Endothelial cell of umbilical vein (primary cell): ENCODE data around the gene SLCO3A1. TPM values are rescaled to one million over a fixed set of nuclear protein-coding genes. Genes with fewer than 3 reads are reported as not detected.

Experiments used
- BruUV-seq: library from RNA; stranded (reverse); fragments of 400-500 nt; replicated peaks from 2 replicates; lab custom pipeline; 2021; lab: Mats Ljungman, UMichigan
- CTCF ChIA-PET: fragments of 300-600, 350-600 bp; sonication (Branson Sonifier 250); formaldehyde crosslinking; loops from one replicate; lab custom pipeline; 2021; ENCODE audit warnings: antibody characterized with exemption, inconsistent platforms; lab: Charles Lee
- POLR2A ChIA-PET: fragments of 300-600, 350-600 bp; sonication (Branson Sonifier 250); formaldehyde crosslinking; loops from one replicate; lab custom pipeline; 2021; ENCODE audit warnings: antibody characterized with exemption, inconsistent platforms; lab: Charles Lee
- DNase-seq: peaks from one replicate; pipeline ENCODE4 v3.0.0-alpha.2; 2011; ENCODE audit warnings: low read depth, low spot score
- FAIRE-seq: peaks from 2 replicates; lab custom pipeline; 2011; peaks lifted over from hg19 to GRCh38; lab: Jason Lieb, UNC
- H2AFZ ChIP-seq: 2 replicates; pipeline ENCODE4 v1.6.0; 2012; ENCODE audit warnings: low read depth, low read length, control low read depth, inconsistent platforms
- H3K27ac ChIP-seq: 2 replicates; pipeline ENCODE4 v1.5.1; 2011; ENCODE audit warnings: low read depth, mild to moderate bottlenecking, control low read depth, low read length, moderate library complexity; ENCODE audit not compliant: insufficient read depth
- H3K27me3 ChIP-seq, 2 experiments: 2 replicates each; pipeline versions ENCODE4 v1.6.0 to v1.6.1; 2011; ENCODE audit warnings: low read length in 2 of 2, mixed read lengths in 1 of 2; ENCODE audit not compliant: control insufficient read depth in 2 of 2, insufficient read depth in 2 of 2
- H3K36me3 ChIP-seq, 2 experiments: 2 replicates in 1 of 2; 3 replicates in 1 of 2; pipeline ENCODE4 v1.5.1; 2011; ENCODE audit warnings: low read length in 2 of 2, mild to moderate bottlenecking in 1 of 2, moderate library complexity in 1 of 2; ENCODE audit not compliant: control insufficient read depth in 2 of 2, insufficient read depth in 2 of 2; ENCODE audit errors: extremely low read depth in 1 of 2
- H3K4me1 ChIP-seq: 3 replicates; pipeline ENCODE4 v1.5.1; 2011; ENCODE audit warnings: mild to moderate bottlenecking, low read length; ENCODE audit not compliant: control insufficient read depth, insufficient read depth; ENCODE audit errors: extremely low read depth
- H3K4me2 ChIP-seq: 2 replicates; pipeline ENCODE4 v1.6.1; 2011; ENCODE audit warnings: low read length, control low read depth, mixed read lengths; ENCODE audit not compliant: insufficient read depth
- H3K4me3 ChIP-seq, 3 experiments: fragments of 200-600 bp in 1 of 3; sonication (generic), shearing (Covaris generic) in 1 of 3; replicated peaks in 1 of 3; 2 replicates each; pipeline ENCODE4 v1.5.1; 2011 to 2016; ENCODE audit warnings: control low read depth in 3 of 3, low read length in 3 of 3, mild to moderate bottlenecking in 2 of 3, inconsistent platforms in 1 of 3, low read depth in 1 of 3, moderate library complexity in 1 of 3; ENCODE audit not compliant: insufficient read depth in 1 of 3
- H3K79me2 ChIP-seq: 2 replicates; pipeline ENCODE4 v1.6.0; 2012; ENCODE audit warnings: low read length, inconsistent platforms; ENCODE audit not compliant: control insufficient read depth, insufficient read depth
- H3K9ac ChIP-seq: replicated peaks from 2 replicates; pipeline ENCODE3; 2011; ENCODE audit warnings: low read length, control low read depth; ENCODE audit not compliant: insufficient read depth; ENCODE audit errors: extremely low read depth
- H3K9me1 ChIP-seq: replicated peaks from 3 replicates; pipeline ENCODE4 v1.6.0; 2011; ENCODE audit warnings: mild to moderate bottlenecking, low read length; ENCODE audit not compliant: control insufficient read depth, insufficient read depth; ENCODE audit errors: extremely low read depth
- H3K9me3 ChIP-seq: replicated peaks from 2 replicates; pipeline ENCODE4 v1.5.1; 2012; ENCODE audit warnings: low read length, inconsistent platforms; ENCODE audit not compliant: control insufficient read depth, insufficient read depth
- H4K20me1 ChIP-seq: replicated peaks from 2 replicates; pipeline ENCODE3; 2011; ENCODE audit warnings: mild to moderate bottlenecking, low read length; ENCODE audit not compliant: control insufficient read depth, insufficient read depth; ENCODE audit errors: extremely low read depth
- EZH2 ChIP-seq: IDR thresholded peaks from 2 replicates; pipeline ENCODE4 v1.6.1; 2012; ENCODE audit warnings: borderline replicate concordance, low read depth, mild to moderate bottlenecking, moderate library complexity, low read length, inconsistent platforms; ENCODE audit not compliant: severe bottlenecking
- FOS ChIP-seq: IDR thresholded peaks from 2 replicates; pipeline ENCODE4 v1.6.1; 2011; ENCODE audit warnings: mild to moderate bottlenecking, low read length, moderate library complexity, borderline replicate concordance; ENCODE audit not compliant: insufficient read depth
- GATA2 ChIP-seq: IDR thresholded peaks from 2 replicates; pipeline ENCODE4 v1.7.0; 2011; ENCODE audit warnings: low read depth, mild to moderate bottlenecking, moderate library complexity, mixed read lengths, low read length; ENCODE audit not compliant: insufficient read length, insufficient read depth
- JUN ChIP-seq: IDR thresholded peaks from 2 replicates; pipeline ENCODE4 v1.6.1; 2011; ENCODE audit warnings: borderline replicate concordance, low read depth; ENCODE audit not compliant: insufficient read length, insufficient read depth
- MAX ChIP-seq: IDR thresholded peaks from 2 replicates; pipeline ENCODE4 v1.6.1; 2011; ENCODE audit not compliant: insufficient read depth, insufficient read length
- MYC ChIP-seq: IDR thresholded peaks from one replicate; pipeline ENCODE4 v1.6.1; 2011; ENCODE audit warnings: mild to moderate bottlenecking, low read depth, low read length
- POLR2A ChIP-seq: IDR thresholded peaks from 2 replicates; pipeline ENCODE4 v1.6.1; 2012; ENCODE audit warnings: low read depth, mild to moderate bottlenecking, control low read depth, low read length
- POLR2AphosphoS5 ChIP-seq: IDR thresholded peaks from 2 replicates; pipeline ENCODE4 v1.6.1; 2012; ENCODE audit warnings: low read depth, mild to moderate bottlenecking, control low read depth, low read length, moderate library complexity; ENCODE audit not compliant: insufficient read depth
- dilution Hi-C: fragments of 300-500 bp; cut with MboI; formaldehyde crosslinking; loops from one replicate; pipeline ENCODE4 v1.15.0; 2019; ENCODE audit warnings: low sequenced_read_pairs; ENCODE audit not compliant: extremely low pct_ligation_motif_present
- intact Hi-C: fragments of 100-400 bp; cut with micrococcal nuclease; formaldehyde crosslinking; loops from one replicate; pipeline ENCODE4 v1.10.0; 2022
- polyA plus RNA-seq, 4 experiments: library from polyadenylated mRNA; depleted of rRNA in 3 of 4; stranded (reverse) in 3 of 4; unstranded in 1 of 4; fragments of >200 nt; gene quantifications; 2 replicates each; pipeline versions ENCODE4 v1.2.1 to v1.2.3, GENCODE V29; 2011 to 2012; ENCODE audit warnings: missing spikeins in 1 of 4
- total RNA-seq: library from RNA; stranded (reverse); gene quantifications from 2 replicates; pipeline ENCODE4 v1.2.3, GENCODE V29; 2021
- TF ChIP-seq, protein P1 (sequence below), 2 donors: IDR thresholded peaks; 1 replicate in 1 of 2; 2 replicates in 1 of 2; pipeline ENCODE4 v1.5.1; 2011; ENCODE audit warnings: low read length in 2 of 2, mild to moderate bottlenecking in 2 of 2, moderate library complexity in 2 of 2, control low read depth in 1 of 2, inconsistent platforms in 1 of 2, low read depth in 1 of 2; ENCODE audit not compliant: insufficient read depth in 1 of 2; ENCODE audit errors: extremely low read depth in 1 of 2

SLCO3A1 gene
- total and polyA plus RNA-seq, 2 donors (not counting 3 experiments of a cell fraction or from before 2014, with no cell fraction given) = 0.88 to 0.92 TPM

- intact Hi-C loops = no loop called here
- no peaks in the 10 kb centered on the region for H4K20me1 ChIP-seq
- POLR2A ChIA-PET = no interaction called here
- FAIRE-seq (no peak), DNase-seq (no peak)
- no peak overlapping the region for H3K4me3 ChIP-seq
- H3K27me3 ChIP-seq = no peaks in the 10 kb centered on the region
- no peaks in the 10 kb centered on the region for H3K9me3 ChIP-seq
- CTCF ChIA-PET = no interaction called here
- no TSS peak for BruUV-seq
- H3K36me3 ChIP-seq = no peaks in the 10 kb centered on the region
- dilution Hi-C loops = no loop called here
- no peak overlapping the region for H3K4me2 ChIP-seq
- TF ChIP-seq, protein P1, sequence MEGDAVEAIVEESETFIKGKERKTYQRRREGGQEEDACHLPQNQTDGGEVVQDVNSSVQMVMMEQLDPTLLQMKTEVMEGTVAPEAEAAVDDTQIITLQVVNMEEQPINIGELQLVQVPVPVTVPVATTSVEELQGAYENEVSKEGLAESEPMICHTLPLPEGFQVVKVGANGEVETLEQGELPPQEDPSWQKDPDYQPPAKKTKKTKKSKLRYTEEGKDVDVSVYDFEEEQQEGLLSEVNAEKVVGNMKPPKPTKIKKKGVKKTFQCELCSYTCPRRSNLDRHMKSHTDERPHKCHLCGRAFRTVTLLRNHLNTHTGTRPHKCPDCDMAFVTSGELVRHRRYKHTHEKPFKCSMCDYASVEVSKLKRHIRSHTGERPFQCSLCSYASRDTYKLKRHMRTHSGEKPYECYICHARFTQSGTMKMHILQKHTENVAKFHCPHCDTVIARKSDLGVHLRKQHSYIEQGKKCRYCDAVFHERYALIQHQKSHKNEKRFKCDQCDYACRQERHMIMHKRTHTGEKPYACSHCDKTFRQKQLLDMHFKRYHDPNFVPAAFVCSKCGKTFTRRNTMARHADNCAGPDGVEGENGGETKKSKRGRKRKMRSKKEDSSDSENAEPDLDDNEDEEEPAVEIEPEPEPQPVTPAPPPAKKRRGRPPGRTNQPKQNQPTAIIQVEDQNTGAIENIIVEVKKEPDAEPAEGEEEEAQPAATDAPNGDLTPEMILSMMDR (IDR thresholded peaks at IDR 0.05; ENCODE audit: extremely low read depth in 1 of 2, insufficient read depth in 1 of 2, low read depth in 1 of 2, low read length in 2 of 2) = no peak
- TF ChIP-seq FOS (no peak), GATA2 (no peak), MAX (no peak), JUN (no peak), EZH2 (no peak), POLR2AphosphoS5 (no peak), POLR2A (no peak), MYC (no peak)
- no peaks in the 10 kb centered on the region for H3K79me2 ChIP-seq
- H2AFZ ChIP-seq = no peak overlapping the region
- H3K9ac ChIP-seq = no peak overlapping the region
- no peaks in the 10 kb centered on the region for H3K4me1 ChIP-seq
- no peak overlapping the region for H3K27ac ChIP-seq
- no peaks in the 10 kb centered on the region for H3K9me1 ChIP-seq
These were observed 34.4 kb downstream of the SLCO3A1 start for GRCh38 chr15:91887921-91888373.
